HepG2 (cell line): ENCODE measurements around the gene LAG3. TPM values are rescaled to one million over a fixed set of nuclear protein-coding genes. Genes with fewer than 3 reads are reported as not detected.
A peak's percentile ranks its signal among the peaks of the same experiment; 100 is the strongest.

ENCODE experiments used
- ADNP ChIP-seq: sonication (generic); formaldehyde crosslinking; IDR thresholded peaks from 2 replicates; pipeline ENCODE4 v1.4.0; 2020; ENCODE audit warnings: missing genetic modification reagents
- BORCS8-MEF2B ChIP-seq: sonication (generic); formaldehyde crosslinking; IDR thresholded peaks from 2 replicates; pipeline ENCODE4 v1.8.0; 2022; ENCODE audit warnings: mild to moderate bottlenecking, missing genetic modification reagents
- DMTF1 ChIP-seq: sonication (generic); formaldehyde crosslinking; IDR thresholded peaks from 2 replicates; pipeline ENCODE4 v1.4.0; 2020; ENCODE audit warnings: mild to moderate bottlenecking, missing genetic modification reagents
- MXD4 ChIP-seq: IDR thresholded peaks from 2 replicates; pipeline ENCODE4 v1.6.1; 2016; ENCODE audit warnings: mild to moderate bottlenecking, missing biosample characterization, missing genetic modification reagents
- REPIN1 ChIP-seq: sonication (generic); formaldehyde crosslinking; IDR thresholded peaks from 2 replicates; pipeline ENCODE4 v1.8.0; 2022; ENCODE audit warnings: missing genetic modification reagents, low read depth, mild to moderate bottlenecking, borderline replicate concordance
- TEAD3 ChIP-seq: optimal IDR thresholded peaks from 2 replicates; pipeline ENCODE3; 2016; ENCODE audit warnings: borderline replicate concordance
- ZFY ChIP-seq: sonication (generic); formaldehyde crosslinking; IDR thresholded peaks from 2 replicates; pipeline ENCODE4 v1.4.0; 2020; ENCODE audit warnings: missing genetic modification reagents
- ZNF329 ChIP-seq: sonication (generic); formaldehyde crosslinking; IDR thresholded peaks from 2 replicates; pipeline ENCODE4 v1.9.0; 2021; ENCODE audit warnings: low read depth, mild to moderate bottlenecking, missing genetic modification reagents
- ZNF703 ChIP-seq: sonication (generic); formaldehyde crosslinking; IDR thresholded peaks from 2 replicates; pipeline ENCODE4 v1.5.1; 2020; ENCODE audit warnings: missing genetic modification reagents, mild to moderate bottlenecking, moderate library complexity, borderline replicate concordance
- polyA plus RNA-seq, 8 experiments: library from polyadenylated mRNA; depleted of rRNA in 3 of 8; stranded (reverse) in 7 of 8; unstranded in 1 of 8; fragments of >200 nt; fragmentation: Illumina TruSeq in 4 of 8; extraction: Trizol in 4 of 8; gene quantifications; 2 replicates each; pipeline versions ENCODE4 v1.2.1 to v1.2.3, GENCODE V29; 2011 to 2016; ENCODE audit warnings: low read depth in 4 of 8, missing spikeins in 1 of 8, mixed read lengths in 1 of 8; ENCODE audit not compliant: insufficient read depth in 1 of 8
- total RNA-seq, 5 experiments: library from RNA; depleted of rRNA; stranded (reverse); fragments of >200 nt; fragmentation: Illumina TruSeq; extraction: Trizol; gene quantifications; 2 replicates each; pipeline ENCODE4 v1.2.3, GENCODE V29; 2016; ENCODE audit warnings: low read depth in 1 of 5
- TF ChIP-seq, protein P1 (sequence below): sonication (generic); formaldehyde crosslinking; IDR thresholded peaks from 2 replicates; pipeline ENCODE4 v1.5.0; 2020; ENCODE audit warnings: mild to moderate bottlenecking, missing genetic modification reagents
- TF ChIP-seq, protein P2 (sequence below): sonication (generic); formaldehyde crosslinking; IDR thresholded peaks from 2 replicates; pipeline ENCODE4 v1.4.0; 2020; ENCODE audit warnings: missing genetic modification reagents
- TF ChIP-seq, protein P3 (sequence below): IDR thresholded peaks from 2 replicates; pipeline ENCODE4 v1.6.1; 2016; ENCODE audit warnings: mild to moderate bottlenecking

LAG3 gene
- total and polyA plus RNA-seq, 2 of the 13 experiments (the other 11 are each of a cell fraction or from before 2014, with no cell fraction given) = 0.11 to 0.26 TPM

GRCh38 chr12:6779708-6780432 is 7.5 kb downstream of the LAG3 start (continued):
- TF ChIP-seq DMTF1 (CRISPR knock-in tag) = no peak
- TF ChIP-seq ZNF703 (CRISPR knock-in tag) = no peak
- 0 out of 2 replicates have a peak, but pooled peaks have one; percentile 36 for TF ChIP-seq REPIN1 (CRISPR knock-in tag)
- TF ChIP-seq, protein P1, sequence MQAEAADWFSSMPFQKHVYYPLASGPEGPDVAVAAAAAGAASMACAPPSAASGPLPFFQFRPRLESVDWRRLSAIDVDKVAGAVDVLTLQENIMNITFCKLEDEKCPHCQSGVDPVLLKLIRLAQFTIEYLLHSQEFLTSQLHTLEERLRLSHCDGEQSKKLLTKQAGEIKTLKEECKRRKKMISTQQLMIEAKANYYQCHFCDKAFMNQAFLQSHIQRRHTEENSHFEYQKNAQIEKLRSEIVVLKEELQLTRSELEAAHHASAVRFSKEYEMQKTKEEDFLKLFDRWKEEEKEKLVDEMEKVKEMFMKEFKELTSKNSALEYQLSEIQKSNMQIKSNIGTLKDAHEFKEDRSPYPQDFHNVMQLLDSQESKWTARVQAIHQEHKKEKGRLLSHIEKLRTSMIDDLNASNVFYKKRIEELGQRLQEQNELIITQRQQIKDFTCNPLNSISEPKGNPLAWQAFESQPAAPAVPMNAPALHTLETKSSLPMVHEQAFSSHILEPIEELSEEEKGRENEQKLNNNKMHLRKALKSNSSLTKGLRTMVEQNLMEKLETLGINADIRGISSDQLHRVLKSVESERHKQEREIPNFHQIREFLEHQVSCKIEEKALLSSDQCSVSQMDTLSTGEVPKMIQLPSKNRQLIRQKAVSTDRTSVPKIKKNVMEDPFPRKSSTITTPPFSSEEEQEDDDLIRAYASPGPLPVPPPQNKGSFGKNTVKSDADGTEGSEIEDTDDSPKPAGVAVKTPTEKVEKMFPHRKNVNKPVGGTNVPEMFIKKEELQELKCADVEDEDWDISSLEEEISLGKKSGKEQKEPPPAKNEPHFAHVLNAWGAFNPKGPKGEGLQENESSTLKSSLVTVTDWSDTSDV (CRISPR knock-in tag) = no peak
- no peak for TF ChIP-seq ZNF329 (CRISPR knock-in tag)
- TF ChIP-seq, protein P2, sequence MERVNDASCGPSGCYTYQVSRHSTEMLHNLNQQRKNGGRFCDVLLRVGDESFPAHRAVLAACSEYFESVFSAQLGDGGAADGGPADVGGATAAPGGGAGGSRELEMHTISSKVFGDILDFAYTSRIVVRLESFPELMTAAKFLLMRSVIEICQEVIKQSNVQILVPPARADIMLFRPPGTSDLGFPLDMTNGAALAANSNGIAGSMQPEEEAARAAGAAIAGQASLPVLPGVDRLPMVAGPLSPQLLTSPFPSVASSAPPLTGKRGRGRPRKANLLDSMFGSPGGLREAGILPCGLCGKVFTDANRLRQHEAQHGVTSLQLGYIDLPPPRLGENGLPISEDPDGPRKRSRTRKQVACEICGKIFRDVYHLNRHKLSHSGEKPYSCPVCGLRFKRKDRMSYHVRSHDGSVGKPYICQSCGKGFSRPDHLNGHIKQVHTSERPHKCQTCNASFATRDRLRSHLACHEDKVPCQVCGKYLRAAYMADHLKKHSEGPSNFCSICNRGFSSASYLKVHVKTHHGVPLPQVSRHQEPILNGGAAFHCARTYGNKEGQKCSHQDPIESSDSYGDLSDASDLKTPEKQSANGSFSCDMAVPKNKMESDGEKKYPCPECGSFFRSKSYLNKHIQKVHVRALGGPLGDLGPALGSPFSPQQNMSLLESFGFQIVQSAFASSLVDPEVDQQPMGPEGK (CRISPR knock-in tag) = peak; percentile 16; the same call in 1 of the 2 replicates
- TF ChIP-seq, protein P3, sequence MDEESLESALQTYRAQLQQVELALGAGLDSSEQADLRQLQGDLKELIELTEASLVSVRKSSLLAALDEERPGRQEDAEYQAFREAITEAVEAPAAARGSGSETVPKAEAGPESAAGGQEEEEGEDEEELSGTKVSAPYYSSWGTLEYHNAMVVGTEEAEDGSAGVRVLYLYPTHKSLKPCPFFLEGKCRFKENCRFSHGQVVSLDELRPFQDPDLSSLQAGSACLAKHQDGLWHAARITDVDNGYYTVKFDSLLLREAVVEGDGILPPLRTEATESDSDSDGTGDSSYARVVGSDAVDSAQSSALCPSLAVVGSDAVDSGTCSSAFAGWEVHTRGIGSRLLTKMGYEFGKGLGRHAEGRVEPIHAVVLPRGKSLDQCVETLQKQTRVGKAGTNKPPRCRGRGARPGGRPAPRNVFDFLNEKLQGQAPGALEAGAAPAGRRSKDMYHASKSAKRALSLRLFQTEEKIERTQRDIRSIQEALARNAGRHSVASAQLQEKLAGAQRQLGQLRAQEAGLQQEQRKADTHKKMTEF (CRISPR knock-in tag) = no peak
- peak; percentile 64; the same call in 1 of the 2 replicates for TF ChIP-seq BORCS8-MEF2B
- 0 out of 2 replicates have a peak, but pooled peaks have one; percentile 13 for TF ChIP-seq MXD4 (CRISPR knock-in tag)
- TF ChIP-seq ADNP (CRISPR knock-in tag) = no peak
- TF ChIP-seq TEAD3 (CRISPR knock-in tag) = peak; percentile 22
- no peak for TF ChIP-seq ZFY (CRISPR knock-in tag)
